Dedifferentiated amniotic fluid mesenchymal stem cell (primary cell): Measurements from ENCODE around the gene HFM1.
"Not testable (repeated sequence)": the region's sequence is repeated elsewhere in the genome, so short reads cannot be mapped to it uniquely, and the experiment has no call there.

Source experiments
- DNase-seq: peaks from one replicate; pipeline ENCODE4 v3.0.0-alpha.2; 2016; ENCODE audit errors: extremely low spot score

HFM1 gene, protein sequence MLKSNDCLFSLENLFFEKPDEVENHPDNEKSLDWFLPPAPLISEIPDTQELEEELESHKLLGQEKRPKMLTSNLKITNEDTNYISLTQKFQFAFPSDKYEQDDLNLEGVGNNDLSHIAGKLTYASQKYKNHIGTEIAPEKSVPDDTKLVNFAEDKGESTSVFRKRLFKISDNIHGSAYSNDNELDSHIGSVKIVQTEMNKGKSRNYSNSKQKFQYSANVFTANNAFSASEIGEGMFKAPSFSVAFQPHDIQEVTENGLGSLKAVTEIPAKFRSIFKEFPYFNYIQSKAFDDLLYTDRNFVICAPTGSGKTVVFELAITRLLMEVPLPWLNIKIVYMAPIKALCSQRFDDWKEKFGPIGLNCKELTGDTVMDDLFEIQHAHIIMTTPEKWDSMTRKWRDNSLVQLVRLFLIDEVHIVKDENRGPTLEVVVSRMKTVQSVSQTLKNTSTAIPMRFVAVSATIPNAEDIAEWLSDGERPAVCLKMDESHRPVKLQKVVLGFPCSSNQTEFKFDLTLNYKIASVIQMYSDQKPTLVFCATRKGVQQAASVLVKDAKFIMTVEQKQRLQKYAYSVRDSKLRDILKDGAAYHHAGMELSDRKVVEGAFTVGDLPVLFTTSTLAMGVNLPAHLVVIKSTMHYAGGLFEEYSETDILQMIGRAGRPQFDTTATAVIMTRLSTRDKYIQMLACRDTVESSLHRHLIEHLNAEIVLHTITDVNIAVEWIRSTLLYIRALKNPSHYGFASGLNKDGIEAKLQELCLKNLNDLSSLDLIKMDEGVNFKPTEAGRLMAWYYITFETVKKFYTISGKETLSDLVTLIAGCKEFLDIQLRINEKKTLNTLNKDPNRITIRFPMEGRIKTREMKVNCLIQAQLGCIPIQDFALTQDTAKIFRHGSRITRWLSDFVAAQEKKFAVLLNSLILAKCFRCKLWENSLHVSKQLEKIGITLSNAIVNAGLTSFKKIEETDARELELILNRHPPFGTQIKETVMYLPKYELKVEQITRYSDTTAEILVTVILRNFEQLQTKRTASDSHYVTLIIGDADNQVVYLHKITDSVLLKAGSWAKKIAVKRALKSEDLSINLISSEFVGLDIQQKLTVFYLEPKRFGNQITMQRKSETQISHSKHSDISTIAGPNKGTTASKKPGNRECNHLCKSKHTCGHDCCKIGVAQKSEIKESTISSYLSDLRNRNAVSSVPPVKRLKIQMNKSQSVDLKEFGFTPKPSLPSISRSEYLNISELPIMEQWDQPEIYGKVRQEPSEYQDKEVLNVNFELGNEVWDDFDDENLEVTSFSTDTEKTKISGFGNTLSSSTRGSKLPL (N-terminal part only)

GRCh38 chr1:91404151-91405012, at the start of gene HFM1:
Gene HFM1, minus strand, starts transcription at chr1:91404837. Its CDS starts 3,755 bp downstream, at chr1:91401082.
- peak; percentile 21 for DNase-seq

DNA sequence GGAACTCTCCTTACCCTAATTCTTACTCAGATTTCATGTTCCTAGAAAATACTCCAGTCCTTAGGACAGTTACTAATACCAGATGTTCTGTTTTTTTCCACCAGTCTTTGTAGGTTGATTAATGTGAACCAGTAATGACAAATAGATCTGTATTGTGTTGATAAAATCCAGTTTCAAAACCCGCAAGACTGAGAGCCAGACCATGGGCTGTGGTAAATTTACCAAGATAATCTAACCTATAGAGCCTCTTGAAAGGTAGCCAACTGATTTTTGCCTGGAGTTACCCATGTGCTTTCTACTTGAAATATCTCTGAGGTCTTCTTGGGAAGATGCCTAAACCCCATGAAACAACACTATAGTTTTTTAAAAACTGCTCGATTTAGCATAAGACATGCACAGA, 49.5 kb upstream of the HFM1 start:
- DNase-seq: no peak

GRCh38 chr1:91450260-91450659, 45.6 kb upstream of the HFM1 start:
- peak; percentile 82 for DNase-seq

DNA sequence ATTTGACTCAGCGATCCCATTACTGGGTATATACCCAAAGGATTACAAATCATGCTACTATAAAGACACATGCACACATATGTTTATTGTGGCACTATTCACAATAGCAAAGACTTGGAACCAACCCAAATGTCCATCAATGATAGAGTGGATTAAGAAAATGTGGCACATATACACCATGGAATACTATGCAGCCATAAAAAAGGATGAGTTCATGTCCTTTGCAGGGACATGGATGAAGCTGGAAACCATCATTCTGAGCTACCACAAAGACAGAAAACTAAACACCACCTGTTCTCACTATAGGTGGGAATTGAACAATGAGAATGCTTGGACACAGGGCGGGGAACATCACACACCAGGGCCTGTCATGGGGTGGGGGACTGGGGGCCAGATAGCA, 43.1 kb upstream of the HFM1 start:
- not testable (repeated sequence) for DNase-seq

- not testable (repeated sequence) for DNase-seq
These were observed 37.3 kb upstream of the HFM1 start for GRCh38 chr1:91441980-91442379.

DNA sequence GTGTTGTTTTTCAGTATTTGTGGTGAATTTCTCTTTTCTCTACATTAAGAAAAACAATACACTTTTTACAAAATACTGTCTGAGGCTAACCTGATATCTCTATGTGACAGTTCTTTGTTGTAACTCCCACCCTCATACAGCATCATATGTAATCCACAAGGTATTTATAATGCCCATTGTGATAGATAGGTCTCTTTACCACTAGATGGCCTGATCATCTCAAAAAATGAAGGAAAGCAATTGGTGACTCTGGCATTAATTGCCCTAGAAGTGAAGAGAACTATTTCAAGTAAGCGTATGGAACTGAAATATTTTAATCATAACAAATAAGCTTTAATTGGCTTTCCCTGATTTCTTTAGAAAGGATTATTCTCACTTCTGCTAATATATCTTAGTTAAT, 36.2 kb upstream of the HFM1 start:
- DNase-seq: peak; percentile 36

GRCh38 chr1:91439016-91439415, 34.4 kb upstream of the HFM1 start:
- no peak for DNase-seq

- no peak for DNase-seq
These were observed 23.7 kb upstream of the HFM1 start for GRCh38 chr1:91428182-91428798.

DNA sequence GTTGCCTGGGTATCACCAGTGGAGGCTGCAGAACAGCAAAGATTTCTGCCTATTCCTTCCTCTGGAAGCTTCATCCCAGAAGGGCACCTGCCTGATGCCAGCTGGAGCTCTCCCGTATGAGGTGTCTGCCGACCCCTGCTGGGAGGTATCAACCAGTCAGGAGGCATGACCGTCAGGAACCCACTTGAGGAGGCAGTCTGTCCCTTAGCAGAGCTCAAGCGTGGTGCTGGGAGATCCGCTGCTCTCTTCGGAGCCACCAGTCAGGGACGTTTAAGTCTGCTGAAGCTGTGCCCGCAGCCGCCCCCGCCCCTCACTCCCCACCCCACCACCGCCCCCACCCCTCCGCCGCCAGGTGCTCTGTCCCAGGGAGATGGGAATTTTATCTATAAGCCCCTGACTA, 23.1 kb upstream of the HFM1 start:
- no peak for DNase-seq

DNA sequence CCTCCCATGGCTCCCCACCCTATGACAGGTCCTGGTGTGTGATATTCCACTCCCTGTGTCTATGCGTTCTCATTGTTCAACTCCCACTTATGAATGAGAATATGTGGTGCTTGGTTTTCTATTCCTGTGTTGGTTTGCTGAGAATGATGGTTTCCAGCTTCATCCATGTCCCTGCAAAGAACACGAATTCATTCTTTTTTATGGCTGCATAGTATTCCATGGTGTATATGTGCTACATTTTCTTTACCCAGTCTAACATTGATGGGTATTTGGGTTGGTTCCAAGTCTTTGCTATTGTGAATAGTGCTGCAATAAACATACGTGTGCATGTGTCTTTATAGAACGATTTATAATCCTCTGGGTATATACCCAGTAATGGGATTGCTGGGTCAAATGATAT, 17.9 kb upstream of the HFM1 start:
- not testable (repeated sequence) for DNase-seq

GRCh38 chr1:91412371-91412770, 7.7 kb upstream of the HFM1 start:
- DNase-seq: no peak

GRCh38 chr1:91406773-91407389, 2.2 kb upstream of the HFM1 start:
- DNase-seq: no peak

- peak; percentile 26 for DNase-seq
These were observed 2.6 kb downstream of the HFM1 start for GRCh38 chr1:91402023-91402422.

- DNase-seq: no peak
These were observed 4.4 kb downstream of the HFM1 start for GRCh38 chr1:91400133-91400725.

GRCh38 chr1:91398291-91398690, 6.3 kb downstream of the HFM1 start:
- no peak for DNase-seq

GRCh38 chr1:91397605-91398004, 7.0 kb downstream of the HFM1 start:
- no peak for DNase-seq

- no peak for DNase-seq
These were observed 11.6 kb downstream of the HFM1 start for GRCh38 chr1:91393042-91393441.

DNA sequence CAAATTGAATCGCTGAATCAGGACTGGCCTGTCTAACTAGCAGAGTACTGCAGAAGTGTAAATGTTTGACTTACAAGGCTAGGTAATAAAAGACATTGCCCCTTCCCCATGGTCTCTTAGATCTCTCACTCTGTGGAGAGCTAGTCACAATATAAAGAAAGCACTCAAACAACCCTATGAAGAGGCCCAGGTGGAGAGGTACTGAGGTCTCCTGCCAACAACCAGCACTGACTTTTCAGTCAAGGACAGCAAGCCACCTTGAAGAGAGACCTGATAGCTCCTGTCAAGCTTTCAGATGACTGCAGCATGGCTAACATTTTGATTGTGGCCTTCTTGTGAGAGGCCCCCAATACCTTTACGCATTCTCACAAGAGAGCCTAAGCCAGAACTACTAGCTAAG, 18.5 kb downstream of the HFM1 start:
- no peak for DNase-seq

- peak; percentile 89 for DNase-seq
These were observed 21.2 kb downstream of the HFM1 start for GRCh38 chr1:91383456-91383855.

DNA sequence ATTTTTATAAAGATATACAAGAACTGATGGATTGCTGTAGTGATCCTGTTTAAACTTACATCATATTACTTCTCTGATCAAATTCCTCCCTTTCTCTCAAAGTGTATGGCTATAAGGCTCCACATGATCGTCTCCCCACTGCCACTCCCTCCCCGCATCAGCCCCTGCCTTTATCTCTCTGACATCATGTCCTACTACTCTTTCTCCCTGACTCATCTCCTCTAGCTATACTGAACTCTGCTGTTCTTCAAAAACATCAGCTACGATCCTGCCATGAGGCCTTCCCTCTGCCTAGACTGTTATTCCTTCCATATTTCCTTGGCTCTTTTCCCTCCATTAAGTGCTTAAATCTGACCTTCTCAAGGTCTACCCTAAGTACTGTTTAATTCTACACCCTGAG, 22.8 kb downstream of the HFM1 start:
- DNase-seq: no peak
